GM21786 (cell line): ENCODE measurements around the gene CAMTA1.

Experiments used
- ATAC-seq: cut with Tn5 transposase; IDR thresholded peaks from one replicate; pipeline ENCODE4 v1.9.1; 2021; ENCODE audit not compliant: unreplicated experiment

CAMTA1 gene

GRCh38 chr1:7174980-7175906 lies 390.0 kb downstream of the CAMTA1 start:
- ATAC-seq: no peak

DNA sequence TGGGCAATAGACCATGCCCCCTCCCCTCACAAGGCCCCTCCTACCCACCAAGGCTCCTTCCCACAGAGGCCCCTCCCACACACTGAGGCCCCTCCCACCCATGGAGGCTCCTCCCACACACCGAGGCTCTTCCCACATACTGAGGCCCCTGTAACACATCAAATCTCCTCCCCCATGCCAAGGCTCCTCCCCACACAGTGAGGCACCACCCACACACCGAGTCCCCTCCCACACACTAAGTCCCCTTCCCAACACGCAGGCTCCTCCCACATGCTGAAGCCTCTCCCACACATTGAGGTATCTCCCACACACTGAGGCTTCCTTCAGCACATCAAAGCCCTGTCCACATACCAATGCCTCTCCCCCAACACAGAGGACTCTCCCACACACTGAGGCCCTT lies 391.8 kb downstream of the CAMTA1 start:
- ATAC-seq: no peak

GRCh38 chr1:7177438-7178146 lies 392.3 kb downstream of the CAMTA1 start:
- no peak for ATAC-seq

DNA sequence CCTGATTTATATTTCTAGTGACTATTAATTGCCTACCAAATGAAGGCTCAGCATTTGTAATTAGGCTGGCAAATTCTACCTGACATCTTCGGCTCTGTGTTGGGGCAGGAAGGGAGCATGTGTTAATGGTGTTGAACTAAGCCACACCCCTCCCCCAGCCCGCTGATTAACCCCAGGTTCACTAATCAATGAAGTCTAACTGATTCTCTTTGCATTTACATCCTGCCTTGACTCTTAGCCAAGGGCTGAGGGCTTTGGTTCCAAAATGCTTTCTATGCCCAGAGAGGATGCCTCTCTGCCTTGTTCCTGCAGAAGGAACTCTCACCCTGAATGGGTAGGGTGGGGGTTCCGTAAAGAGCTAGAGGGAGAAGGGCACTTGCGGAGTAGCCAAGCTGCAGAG lies 393.1 kb downstream of the CAMTA1 start:
- no peak for ATAC-seq

DNA sequence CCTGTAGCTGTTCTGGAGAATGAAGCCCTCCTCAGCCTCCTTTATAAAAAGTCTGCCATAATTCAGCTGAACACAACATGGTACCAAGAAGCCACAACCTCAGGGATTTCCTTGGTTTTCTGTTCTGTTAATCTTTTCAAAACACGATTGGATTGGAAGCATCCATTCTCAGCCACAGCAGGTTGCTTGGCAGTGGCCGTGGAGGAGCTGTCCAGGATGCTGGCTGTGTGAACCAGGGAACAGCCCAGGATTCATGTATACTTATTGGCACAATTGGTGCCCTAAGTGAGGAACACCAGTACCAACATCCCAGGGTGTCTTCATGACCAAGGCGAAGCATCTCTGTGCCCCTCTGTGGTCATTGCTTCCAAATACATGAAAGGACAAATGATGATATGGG lies 393.5 kb downstream of the CAMTA1 start:
- ATAC-seq: no peak

DNA sequence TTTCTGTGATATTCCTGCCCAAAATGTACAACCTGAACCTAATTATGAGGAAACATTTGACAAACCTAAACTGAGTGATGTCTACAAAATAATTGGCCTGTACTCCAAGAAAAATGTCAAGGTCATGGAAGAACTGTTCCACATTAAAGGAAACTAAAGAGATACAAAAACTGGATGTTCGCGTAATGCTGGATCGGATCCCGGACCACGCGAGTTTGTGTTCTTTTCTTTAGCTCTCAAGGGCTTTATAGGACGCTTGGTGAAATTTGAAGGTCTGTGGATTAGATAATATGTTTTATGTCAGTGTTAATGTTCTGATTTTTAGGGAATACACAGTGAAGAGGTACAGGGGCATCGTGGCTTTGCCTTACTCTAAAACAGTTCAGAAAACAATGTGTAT lies 400.5 kb downstream of the CAMTA1 start:
- ATAC-seq: no peak

- no peak for ATAC-seq
Measured at GRCh38 chr1:7186382-7187111, 401.3 kb downstream of the CAMTA1 start.

DNA sequence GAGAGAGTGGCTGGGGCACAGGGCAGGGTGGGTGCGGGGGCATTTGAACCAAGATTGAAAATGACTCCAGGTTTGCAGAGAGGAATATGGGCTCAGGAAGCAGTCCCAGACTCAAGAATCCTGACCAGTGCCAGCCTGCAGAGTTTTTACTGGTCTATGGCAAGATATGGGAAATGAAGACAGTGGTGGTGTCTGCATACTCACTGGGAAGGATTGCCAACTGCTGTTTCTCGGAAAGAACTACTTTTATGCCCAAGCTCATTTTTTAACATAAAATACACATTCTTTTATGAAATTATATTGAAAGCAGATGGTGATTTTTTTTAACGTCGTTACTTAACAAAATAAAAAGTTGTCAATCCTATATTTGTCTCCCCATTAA lies 401.8 kb downstream of the CAMTA1 start:
- ATAC-seq: no peak

DNA sequence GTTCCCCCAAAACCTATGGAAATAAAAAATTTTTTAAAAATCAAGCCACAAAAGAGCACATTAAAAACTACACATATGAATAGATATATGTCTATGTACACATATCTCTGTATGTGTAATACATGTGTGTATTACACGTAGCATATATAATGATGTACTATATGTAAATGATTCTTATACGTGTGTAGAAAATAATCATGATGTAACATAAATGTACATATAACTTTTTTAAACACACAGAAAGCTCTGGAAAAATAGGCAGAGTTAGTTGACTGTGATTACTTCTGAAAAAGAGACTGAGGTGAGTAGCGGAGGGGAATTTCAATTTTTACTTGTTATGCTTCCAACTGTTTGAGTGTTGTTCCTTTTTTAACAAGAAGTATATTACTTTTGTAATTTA lies 405.0 kb downstream of the CAMTA1 start:
- ATAC-seq: no peak

DNA sequence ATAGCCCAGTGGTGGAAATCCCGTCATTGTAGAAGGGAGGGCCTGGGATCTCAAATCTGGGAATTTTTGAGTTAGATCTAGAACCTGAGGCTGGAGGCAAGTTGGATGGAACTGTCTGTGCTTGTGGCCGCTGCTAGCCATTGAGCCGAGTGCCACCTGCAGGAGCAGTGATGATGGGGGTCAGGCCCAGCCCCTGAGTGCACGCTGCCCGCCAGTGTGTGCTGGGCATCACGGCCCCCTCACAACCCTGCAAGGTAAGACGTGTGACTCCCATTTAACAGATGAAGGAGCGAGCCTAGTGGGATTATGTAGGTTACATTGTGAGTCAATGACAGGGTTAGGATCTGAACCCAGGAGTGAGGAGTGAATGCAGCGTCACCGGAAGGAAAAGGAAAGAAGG lies 407.2 kb downstream of the CAMTA1 start:
- ATAC-seq: no peak

DNA sequence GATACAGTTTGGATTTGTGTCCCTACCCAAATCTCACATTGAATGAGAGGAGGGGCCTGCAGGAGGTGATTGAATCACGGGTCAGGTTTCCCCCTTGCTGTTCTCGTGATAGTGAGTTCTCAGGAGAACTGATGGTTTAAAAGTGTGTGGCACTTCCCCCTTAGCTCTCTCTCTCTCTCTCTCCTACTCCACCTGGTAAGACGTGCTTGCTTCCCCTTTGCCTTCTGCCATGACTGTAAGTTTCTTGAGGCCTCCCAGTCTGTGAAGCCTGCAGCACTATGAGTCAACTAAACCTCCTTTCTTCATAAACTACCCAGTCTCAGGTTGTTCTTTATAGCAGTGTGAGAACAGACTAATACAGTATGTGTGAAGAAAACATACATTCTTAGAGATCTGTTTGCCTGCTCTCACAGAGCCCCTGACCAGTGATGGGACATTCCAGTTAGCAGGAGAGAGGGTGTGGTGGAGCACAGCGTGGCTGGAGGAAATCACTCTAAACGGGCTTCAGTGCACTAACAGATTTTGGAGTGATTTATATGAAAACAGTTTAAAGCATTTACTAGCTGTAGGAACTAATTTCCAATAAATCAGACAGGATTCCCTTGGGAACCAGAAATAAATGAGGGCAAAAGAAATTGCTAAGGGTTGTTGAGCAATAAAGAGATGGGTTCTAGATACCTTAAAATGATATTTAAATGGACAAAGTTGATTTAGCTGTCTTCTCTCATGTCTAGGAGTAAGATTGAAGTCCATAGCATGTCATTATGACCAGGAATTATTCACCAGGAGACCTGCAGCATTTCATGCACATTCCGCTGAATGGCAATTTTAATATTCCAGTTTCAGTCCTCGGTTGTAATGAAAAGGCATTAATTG lies 411.0 kb downstream of the CAMTA1 start:
- ATAC-seq: no peak

DNA sequence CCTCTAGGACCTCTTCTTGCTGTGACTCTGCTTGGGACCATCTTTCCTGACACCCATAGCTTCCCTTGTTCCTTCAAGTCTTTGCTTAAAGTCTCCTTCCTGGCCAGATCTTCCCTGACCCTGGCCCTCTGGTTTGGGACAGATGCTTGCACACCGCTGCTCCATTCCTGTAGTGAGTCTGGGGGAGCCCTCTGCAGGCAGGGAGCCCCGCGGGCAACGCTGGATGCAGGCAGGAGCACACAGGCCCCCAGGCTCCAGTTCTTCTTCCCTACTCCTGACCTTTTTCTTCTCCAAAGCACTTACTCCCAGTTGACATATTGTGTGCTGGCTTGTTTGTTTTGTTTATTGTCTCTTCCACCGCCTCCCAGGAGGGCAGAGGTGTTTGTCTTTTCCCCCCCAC lies 413.4 kb downstream of the CAMTA1 start:
- no peak for ATAC-seq

GRCh38 chr1:7199077-7199779 lies 414.0 kb downstream of the CAMTA1 start:
- ATAC-seq: no peak

- ATAC-seq: no peak
Measured at GRCh38 chr1:7207875-7208646, 422.8 kb downstream of the CAMTA1 start.

- no peak for ATAC-seq
Measured at GRCh38 chr1:7208647-7209180, 423.5 kb downstream of the CAMTA1 start.

- no peak for ATAC-seq
Measured at GRCh38 chr1:7209336-7209735, 424.1 kb downstream of the CAMTA1 start.

DNA sequence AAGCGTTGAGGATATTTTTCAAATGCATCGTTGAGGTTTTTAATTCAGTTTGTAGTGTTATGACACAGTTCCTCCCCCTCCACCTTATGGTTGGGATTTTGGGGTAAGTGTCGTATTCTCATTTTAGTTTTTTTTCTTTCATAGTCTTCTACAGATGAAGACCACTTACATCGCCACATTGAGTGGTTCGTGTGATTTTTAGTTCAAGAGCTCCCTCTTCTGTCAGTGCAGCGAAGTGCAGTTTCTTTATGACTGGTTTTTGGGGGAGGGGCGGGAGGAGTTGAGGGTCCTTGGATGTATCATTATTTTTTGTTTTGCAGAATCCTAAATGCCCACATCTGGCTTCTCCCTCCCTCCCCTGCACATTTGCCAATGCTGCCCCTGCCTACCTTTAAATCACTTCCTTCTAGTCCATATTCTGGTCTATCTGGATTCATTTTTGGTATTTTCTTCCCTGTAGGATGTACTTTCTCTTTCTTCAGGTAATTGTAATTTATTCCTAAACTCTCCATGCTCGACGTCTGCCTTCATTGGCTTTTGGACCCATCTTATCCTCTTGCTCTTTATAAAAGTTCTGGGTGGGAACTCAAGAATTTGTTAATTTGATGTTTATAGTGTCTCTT lies 433.1 kb downstream of the CAMTA1 start:
- ATAC-seq: no peak

DNA sequence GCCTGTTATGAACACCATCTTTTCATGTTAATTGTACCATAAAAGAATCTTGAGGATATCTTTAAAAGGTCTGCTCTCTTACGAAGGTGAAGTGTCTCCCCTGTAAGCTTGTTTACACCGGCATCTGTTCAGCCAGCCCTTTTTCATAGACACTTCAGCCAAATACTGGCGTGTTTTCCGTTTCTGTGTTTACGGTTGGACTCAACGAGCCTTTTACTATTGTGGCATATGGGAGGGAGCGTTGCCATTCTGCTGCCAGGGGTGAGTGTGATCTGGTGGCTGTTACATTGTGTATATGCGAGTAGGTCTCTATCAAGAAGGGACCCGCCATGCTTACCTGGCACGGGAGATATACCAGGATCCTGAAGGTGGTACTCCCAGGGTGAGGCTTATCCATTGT lies 433.8 kb downstream of the CAMTA1 start:
- no peak for ATAC-seq

GRCh38 chr1:7220007-7220406 lies 434.8 kb downstream of the CAMTA1 start:
- no peak for ATAC-seq
